Activated CD4-positive, alpha-beta memory T cell treated with anti-CD3 and anti-CD28 coated beads, Interleukin-2, amount 10 ng/mL, durations not matched to agents 7 days and 5 days (primary cell): Measurements from ENCODE around the gene APOBEC3H. TPM values are rescaled to one million over a fixed set of nuclear protein-coding genes. Genes with fewer than 3 reads are reported as not detected.

Source experiments
- CTCF ChIA-PET: fragments of 350-600 bp; sonication (Branson Sonifier 250); formaldehyde crosslinking; loops from one replicate; lab custom pipeline; 2021; ENCODE audit warnings: antibody characterized with exemption, inconsistent platforms; lab: Charles Lee
- POLR2A ChIA-PET: fragments of 350-600 bp; sonication (Branson Sonifier 250); formaldehyde crosslinking; loops from one replicate; lab custom pipeline; 2021; ENCODE audit warnings: antibody characterized with exemption; lab: Charles Lee
- DNase-seq: peaks from one replicate; pipeline ENCODE4 v3.0.0-alpha.2; 2020
- H3K27ac Mint-ChIP-seq: one replicate; pipeline ENCODE4 v1.8.0; 2021; ENCODE audit warnings: mild to moderate bottlenecking, mixed read lengths
- H3K27me3 Mint-ChIP-seq: one replicate; pipeline ENCODE4 v1.8.0; 2021; ENCODE audit warnings: mixed read lengths
- H3K36me3 Mint-ChIP-seq: one replicate; pipeline ENCODE4 v1.8.0; 2021; ENCODE audit warnings: low read depth, mixed read lengths
- H3K4me1 Mint-ChIP-seq: one replicate; pipeline ENCODE4 v1.8.0; 2021; ENCODE audit warnings: mixed read lengths
- H3K4me3 Mint-ChIP-seq: one replicate; pipeline ENCODE4 v1.8.0; 2021; ENCODE audit warnings: mild to moderate bottlenecking, mixed read lengths
- H3K9me3 Mint-ChIP-seq: one replicate; pipeline ENCODE4 v1.8.0; 2021; ENCODE audit warnings: mixed read lengths
- total RNA-seq, 2 experiments: library from RNA; stranded (reverse); gene quantifications; one replicate each; pipeline ENCODE4 v1.2.3, GENCODE V29; 2021

APOBEC3H gene
- total RNA-seq, 2 experiments from 2014 or later = 126 to 128 TPM

DNA sequence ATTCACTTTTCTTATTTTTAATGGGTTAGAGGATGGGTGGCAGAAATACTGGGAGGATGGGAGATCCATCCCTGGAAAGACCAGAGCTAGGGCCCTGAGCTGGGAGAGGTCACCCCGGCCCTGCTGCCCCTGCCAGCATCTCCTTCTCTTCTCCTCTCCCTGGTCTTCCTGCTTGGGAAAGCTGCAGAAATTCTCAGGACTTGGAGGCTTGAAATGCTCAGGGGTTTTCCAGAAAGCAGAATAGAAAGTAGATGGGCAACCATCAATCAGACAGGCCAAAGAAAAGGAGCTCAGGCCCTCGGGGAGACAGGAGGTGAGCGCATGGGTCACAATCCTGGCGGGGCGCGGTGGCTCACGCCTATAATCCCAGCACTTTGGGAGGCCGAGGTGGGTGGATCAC is 1.5 kb downstream of the APOBEC3H start:
- Mint-ChIP-seq H3K4me3 (peak overlapping the region; percentile 94), H3K27ac (peak overlapping the region; percentile 97), H3K36me3 (peaks cover 40% of the 10 kb centered on the region), H3K27me3 (no peaks in the 10 kb centered on the region), H3K9me3 (no peaks in the 10 kb centered on the region), H3K4me1 (peaks cover 81% of the 10 kb centered on the region)
- ChIA-PET CTCF (interaction anchor here (1.0 to 2.9 kb wide), 5 partner anchors 11 to 228 kb away, joined by 3 to 12 read pairs (median 4); partner anchors contain the start of gene APOBEC3G), POLR2A (interaction anchor here (0.6 to 4.7 kb wide), 12 partner anchors 9 to 392 kb away, joined by 3 to 48 read pairs (median 4); partner anchors contain the start of genes APOBEC3C, CBX6 and GTPBP1)
- DNase-seq = no peak

DNA sequence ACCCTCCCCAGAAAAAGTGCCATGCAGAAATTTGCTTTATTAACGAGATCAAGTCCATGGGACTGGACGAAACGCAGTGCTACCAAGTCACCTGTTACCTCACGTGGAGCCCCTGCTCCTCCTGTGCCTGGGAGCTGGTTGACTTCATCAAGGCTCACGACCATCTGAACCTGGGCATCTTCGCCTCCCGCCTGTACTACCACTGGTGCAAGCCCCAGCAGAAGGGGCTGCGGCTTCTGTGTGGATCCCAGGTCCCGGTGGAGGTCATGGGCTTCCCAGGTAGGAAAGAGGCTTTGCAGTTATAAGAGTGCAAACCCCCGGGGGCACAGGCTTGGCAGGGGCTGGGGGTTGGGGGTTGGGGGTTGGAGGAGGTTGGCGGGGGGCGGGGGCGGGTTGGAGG is 4.2 kb downstream of the APOBEC3H start:
- POLR2A ChIA-PET = interaction anchor here (4.7 kb wide), 1 partner anchor 12 kb away, joined by 48 read pairs; no protein-coding TSS in a partner anchor

DNA sequence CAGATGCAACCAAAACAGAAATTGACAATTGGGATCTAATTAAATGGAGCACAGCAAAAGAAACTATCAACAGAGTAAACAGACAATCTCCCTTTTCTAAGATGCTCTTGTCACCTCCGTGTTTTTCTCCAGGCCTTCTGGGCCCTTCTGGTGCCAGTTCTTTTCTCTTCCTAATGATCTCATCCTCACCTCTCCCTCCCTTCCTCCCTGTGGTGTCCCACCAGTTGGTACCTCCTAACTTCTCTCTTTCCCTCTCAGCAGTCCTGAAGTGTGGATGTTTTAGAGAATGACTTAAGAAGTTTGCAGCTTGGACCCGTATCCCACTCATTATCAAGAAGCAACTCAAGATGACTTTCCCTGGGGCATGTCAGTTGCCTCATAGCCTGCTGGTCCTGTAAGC is 6.4 kb downstream of the APOBEC3H start:
- DNase-seq = no peak
- Mint-ChIP-seq H3K27ac (no peak overlapping the region), H3K27me3 (no peaks in the 10 kb centered on the region), H3K4me1 (peaks cover 33% of the 10 kb centered on the region), H3K4me3 (no peak overlapping the region), H3K9me3 (no peaks in the 10 kb centered on the region), H3K36me3 (peaks cover 32% of the 10 kb centered on the region)
- ChIA-PET CTCF (no interaction called here), POLR2A (no interaction called here)

More for the DNA sequence above, 4.2 kb downstream of the APOBEC3H start:
- H3K4me1 Mint-ChIP-seq = peaks cover 54% of the 10 kb centered on the region
- H3K9me3 Mint-ChIP-seq = no peaks in the 10 kb centered on the region
- no peak overlapping the region for H3K27ac Mint-ChIP-seq
- CTCF ChIA-PET = no interaction called here
- H3K36me3 Mint-ChIP-seq = peaks cover 41% of the 10 kb centered on the region
- no peaks in the 10 kb centered on the region for H3K27me3 Mint-ChIP-seq
- no peak for DNase-seq
- no peak overlapping the region for H3K4me3 Mint-ChIP-seq

DNA sequence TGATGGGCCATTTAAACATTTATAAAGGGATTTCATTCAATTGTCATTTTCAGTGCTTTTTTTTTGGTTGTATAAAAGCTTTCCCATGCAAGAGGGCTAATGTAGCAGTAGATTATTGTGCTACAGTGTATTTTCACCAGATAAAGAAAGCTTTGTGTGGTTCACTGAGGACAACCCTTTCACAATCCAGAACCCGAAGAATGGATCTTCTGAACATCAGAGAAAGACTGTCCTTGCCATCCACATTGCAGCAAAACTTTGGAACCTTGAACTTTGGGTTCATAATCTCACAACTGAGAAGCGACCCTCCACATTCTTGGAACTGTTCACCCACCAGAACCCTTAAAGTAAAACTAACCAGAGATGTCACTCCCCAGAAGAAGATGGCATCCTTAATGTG is 9.3 kb downstream of the APOBEC3H start:
- Mint-ChIP-seq H3K9me3 (no peaks in the 10 kb centered on the region), H3K36me3 (peaks cover 13% of the 10 kb centered on the region), H3K27ac (no peak overlapping the region), H3K27me3 (no peaks in the 10 kb centered on the region), H3K4me1 (peaks cover 11% of the 10 kb centered on the region), H3K4me3 (no peak overlapping the region)
- ChIA-PET CTCF (interaction anchor here (0.7 kb wide), 1 partner anchor 8 kb away, joined by 3 read pairs; no protein-coding TSS in a partner anchor), POLR2A (interaction anchor here (1.2 kb wide), 1 partner anchor 9 kb away, joined by 4 read pairs; the partner anchor contains the start of gene APOBEC3H)
- no peak for DNase-seq

DNA sequence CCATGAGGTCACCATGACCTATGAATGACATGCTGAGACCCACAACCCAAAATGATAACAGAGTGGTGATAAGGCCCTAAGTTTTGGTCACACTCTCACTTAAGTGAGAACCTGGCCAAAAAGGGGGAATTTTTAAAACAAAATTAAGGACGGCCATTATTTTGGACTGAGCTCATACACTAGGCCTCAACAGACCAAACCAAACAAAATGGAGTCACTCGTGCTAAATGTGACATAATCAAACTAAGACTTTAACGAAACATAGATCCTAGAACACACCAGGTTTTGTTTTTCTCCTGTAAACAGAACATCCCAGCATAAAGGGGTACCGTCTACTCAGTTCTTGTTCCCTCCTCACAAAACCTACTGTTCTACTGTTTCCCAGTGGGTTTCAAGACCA is 11.4 kb downstream of the APOBEC3H start:
- POLR2A ChIA-PET = interaction anchor here (0.6 kb wide), 1 partner anchor 124 kb away, joined by 5 read pairs; no protein-coding TSS in a partner anchor
- Mint-ChIP-seq H3K9me3 (no peaks in the 10 kb centered on the region), H3K27me3 (no peaks in the 10 kb centered on the region), H3K4me1 (peaks cover 5% of the 10 kb centered on the region), H3K27ac (no peak overlapping the region), H3K4me3 (no peak overlapping the region), H3K36me3 (peaks cover 2% of the 10 kb centered on the region)
- DNase-seq = no peak
- CTCF ChIA-PET = interaction anchor here (0.6 kb wide), 1 partner anchor 9 kb away, joined by 5 read pairs; no protein-coding TSS in a partner anchor

DNA sequence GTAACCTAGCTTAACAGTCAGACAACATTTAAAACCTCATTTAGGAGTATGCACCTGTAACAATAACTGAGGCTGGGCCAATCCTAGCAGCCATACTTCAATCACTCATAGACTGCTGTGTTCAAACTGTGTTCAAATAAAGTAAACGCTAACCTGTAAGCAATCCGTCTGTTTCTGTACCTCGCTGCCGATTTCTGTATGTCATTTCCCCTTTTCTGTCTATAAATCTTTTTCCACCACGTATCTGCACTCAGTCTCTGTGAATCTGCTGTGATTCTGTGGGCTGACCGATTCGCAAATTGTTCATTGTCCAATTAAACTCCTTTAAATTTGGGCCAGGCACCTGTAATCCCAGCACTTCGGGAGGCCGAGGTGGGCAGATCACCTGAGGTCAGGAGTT is 12.3 kb downstream of the APOBEC3H start:
- H3K4me1 Mint-ChIP-seq = peaks cover 10% of the 10 kb centered on the region

DNA sequence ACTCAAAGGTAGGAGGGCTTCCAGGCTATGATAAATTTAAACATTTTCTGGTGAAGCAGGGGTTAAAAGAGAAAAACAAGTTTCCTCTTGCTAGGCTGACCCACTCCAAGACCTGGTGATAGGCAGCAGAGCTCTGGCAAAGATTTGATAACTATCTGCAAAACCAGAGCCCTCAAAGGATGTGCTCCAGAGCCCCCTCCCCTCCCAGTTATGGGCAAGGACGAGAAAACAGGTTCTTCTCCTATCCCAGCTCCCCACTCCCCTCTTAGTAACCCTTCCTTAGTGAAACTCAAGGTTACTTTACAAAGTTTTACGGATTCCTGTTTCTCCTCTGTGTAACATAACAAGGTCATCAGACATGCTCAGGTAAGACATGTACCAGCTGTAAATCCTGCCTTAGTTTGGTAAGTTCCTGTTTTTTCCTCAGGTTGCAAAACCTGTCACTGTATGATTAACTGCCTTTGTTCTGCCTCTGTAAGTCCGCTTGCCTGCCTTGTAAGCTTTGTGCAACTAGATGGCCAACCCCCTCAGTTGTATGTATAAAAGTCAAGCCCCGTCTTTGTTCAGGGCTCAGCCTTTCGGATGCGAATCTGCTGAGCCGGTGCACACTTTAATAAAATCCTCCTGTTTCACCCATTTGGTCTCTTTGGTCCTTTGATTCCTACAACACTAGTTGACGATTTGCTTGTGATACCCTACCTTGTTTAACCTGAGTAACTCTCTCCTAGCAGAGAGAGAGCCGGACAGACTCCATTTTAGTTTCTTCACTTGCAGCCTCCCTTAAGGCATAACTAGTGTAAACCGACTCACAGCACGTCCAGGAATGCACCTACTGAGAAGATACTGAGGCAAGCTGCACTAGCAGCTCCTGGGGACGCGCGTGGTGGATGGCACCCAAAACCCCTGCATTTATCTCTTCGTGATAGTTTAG is 13.9 kb downstream of the APOBEC3H start:
- H3K4me1 Mint-ChIP-seq = peaks cover 20% of the 10 kb centered on the region
- no peak overlapping the region for H3K27ac Mint-ChIP-seq
- no peak overlapping the region for H3K4me3 Mint-ChIP-seq
- no peaks in the 10 kb centered on the region for H3K27me3 Mint-ChIP-seq
- POLR2A ChIA-PET = interaction anchor here (1.3 kb wide), 1 partner anchor 16 kb away, joined by 4 read pairs; no protein-coding TSS in a partner anchor
- no peak for DNase-seq
- CTCF ChIA-PET = no interaction called here
- H3K36me3 Mint-ChIP-seq = no peaks in the 10 kb centered on the region
- no peaks in the 10 kb centered on the region for H3K9me3 Mint-ChIP-seq

More for the DNA sequence above, 12.3 kb downstream of the APOBEC3H start:
- Mint-ChIP-seq H3K27me3 (no peaks in the 10 kb centered on the region), H3K36me3 (no peaks in the 10 kb centered on the region), H3K4me3 (no peak overlapping the region), H3K27ac (no peak overlapping the region), H3K9me3 (no peaks in the 10 kb centered on the region)
- no peak for DNase-seq
- POLR2A ChIA-PET = interaction anchor here (0.6 kb wide), 1 partner anchor 123 kb away, joined by 5 read pairs; no protein-coding TSS in a partner anchor
- CTCF ChIA-PET = interaction anchor here (1.4 kb wide), 1 partner anchor 11 kb away, joined by 4 read pairs; no protein-coding TSS in a partner anchor

DNA sequence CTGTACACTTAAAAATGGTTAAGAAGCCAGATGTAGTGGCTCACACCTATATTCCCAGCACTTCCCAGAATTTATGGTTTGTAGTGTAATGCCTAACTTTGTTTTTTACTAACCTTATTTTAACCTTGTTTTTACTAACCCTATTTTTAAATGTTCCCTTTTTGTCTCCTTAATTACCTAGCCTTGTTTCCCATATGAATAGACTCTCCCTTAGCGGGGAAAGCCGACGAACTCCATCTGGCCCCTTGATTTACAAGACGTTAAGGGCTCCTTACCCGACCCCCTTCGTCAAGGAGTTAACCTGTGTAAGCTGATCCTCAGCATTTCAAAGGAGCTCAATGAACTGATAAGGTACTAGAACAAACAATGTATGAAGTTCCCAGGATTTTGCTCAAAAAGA is 17.1 kb downstream of the APOBEC3H start:
- peaks cover 49% of the 10 kb centered on the region for H3K4me1 Mint-ChIP-seq

DNA sequence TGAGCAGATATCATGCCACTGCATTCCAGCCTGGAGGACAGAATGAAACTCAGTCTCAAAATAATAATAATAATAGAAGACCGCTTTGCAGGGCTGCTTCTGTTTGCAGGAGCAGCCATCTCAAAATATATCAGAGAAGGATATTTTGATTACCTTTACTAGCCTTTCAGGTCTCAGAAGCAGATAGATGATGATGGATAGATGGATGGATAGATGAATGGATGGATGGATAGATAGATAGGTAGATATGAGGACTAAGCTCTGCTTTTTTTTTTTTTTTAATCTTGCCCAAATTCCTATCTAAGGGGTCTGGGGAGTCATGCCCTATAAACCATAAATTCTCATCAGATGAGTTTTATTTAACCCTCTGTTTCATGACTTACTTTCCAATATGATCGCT is 18.5 kb downstream of the APOBEC3H start:
- H3K4me1 Mint-ChIP-seq = peaks cover 51% of the 10 kb centered on the region
- H3K4me3 Mint-ChIP-seq = no peak overlapping the region
- no peak for DNase-seq
- H3K36me3 Mint-ChIP-seq = no peaks in the 10 kb centered on the region
- POLR2A ChIA-PET = interaction anchor here (0.9 to 2.0 kb wide), 4 partner anchors 10 to 26 kb away, joined by 3 to 6 read pairs (median 3); no protein-coding TSS in a partner anchor
- H3K27me3 Mint-ChIP-seq = no peaks in the 10 kb centered on the region
- no peaks in the 10 kb centered on the region for H3K9me3 Mint-ChIP-seq
- CTCF ChIA-PET = interaction anchor here (0.7 to 2.1 kb wide), 2 partner anchors 112 to 245 kb away, joined by 3 to 4 read pairs; no protein-coding TSS in a partner anchor
- peak overlapping the region; percentile 68 for H3K27ac Mint-ChIP-seq

More for the DNA sequence above, 17.1 kb downstream of the APOBEC3H start:
- no peak for DNase-seq
- no peak overlapping the region for H3K27ac Mint-ChIP-seq
- no peaks in the 10 kb centered on the region for H3K36me3 Mint-ChIP-seq
- H3K27me3 Mint-ChIP-seq = no peaks in the 10 kb centered on the region
- ChIA-PET CTCF (interaction anchor here (0.6 to 2.1 kb wide), 3 partner anchors 8 to 111 kb away, joined by 3 to 4 read pairs (median 3); no protein-coding TSS in a partner anchor), POLR2A (interaction anchor here (2.0 kb wide), 1 partner anchor 19 kb away, joined by 6 read pairs; no protein-coding TSS in a partner anchor)
- H3K4me3 Mint-ChIP-seq = no peak overlapping the region
- no peaks in the 10 kb centered on the region for H3K9me3 Mint-ChIP-seq

DNA sequence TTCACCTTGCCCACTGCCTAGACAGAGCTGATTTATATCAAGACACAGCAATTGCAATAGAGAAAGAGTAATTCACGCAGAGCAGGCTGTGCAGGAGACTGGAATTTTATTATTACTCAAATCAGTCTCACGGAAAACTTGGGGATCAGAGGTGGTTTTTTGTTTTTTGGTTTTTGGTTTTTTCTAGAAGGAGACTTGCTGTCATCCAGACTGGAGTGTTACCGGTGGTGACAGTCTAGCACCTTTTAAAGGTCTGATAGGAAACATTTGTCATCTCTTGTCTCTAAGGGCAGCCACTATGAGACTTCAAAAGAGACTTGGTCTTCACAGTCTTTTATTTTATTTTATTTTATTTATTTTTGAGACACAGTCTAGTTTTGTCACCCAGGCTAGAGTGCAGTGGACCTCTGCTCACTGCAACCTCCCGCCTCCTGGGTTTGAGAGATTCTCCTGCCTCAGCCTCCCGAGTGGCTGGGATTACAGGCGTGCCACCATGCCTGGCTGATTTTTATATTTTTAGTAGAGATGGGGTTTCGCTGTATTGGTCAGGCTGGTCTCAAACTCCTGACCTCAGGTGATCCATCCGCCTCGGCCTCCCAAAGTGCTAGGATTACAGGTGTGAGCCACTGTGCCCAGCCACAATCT is 19.1 kb downstream of the APOBEC3H start:
- POLR2A ChIA-PET = interaction anchor here (0.9 to 2.0 kb wide), 4 partner anchors 9 to 26 kb away, joined by 3 to 6 read pairs (median 3); no protein-coding TSS in a partner anchor
- Mint-ChIP-seq H3K4me3 (no peak overlapping the region), H3K4me1 (peaks cover 50% of the 10 kb centered on the region), H3K27ac (peak overlapping the region; percentile 82), H3K27me3 (no peaks in the 10 kb centered on the region), H3K9me3 (no peaks in the 10 kb centered on the region), H3K36me3 (no peaks in the 10 kb centered on the region)
- CTCF ChIA-PET = interaction anchor here (0.7 to 2.1 kb wide), 2 partner anchors 113 to 246 kb away, joined by 3 to 4 read pairs; no protein-coding TSS in a partner anchor
- DNase-seq = no peak

DNA sequence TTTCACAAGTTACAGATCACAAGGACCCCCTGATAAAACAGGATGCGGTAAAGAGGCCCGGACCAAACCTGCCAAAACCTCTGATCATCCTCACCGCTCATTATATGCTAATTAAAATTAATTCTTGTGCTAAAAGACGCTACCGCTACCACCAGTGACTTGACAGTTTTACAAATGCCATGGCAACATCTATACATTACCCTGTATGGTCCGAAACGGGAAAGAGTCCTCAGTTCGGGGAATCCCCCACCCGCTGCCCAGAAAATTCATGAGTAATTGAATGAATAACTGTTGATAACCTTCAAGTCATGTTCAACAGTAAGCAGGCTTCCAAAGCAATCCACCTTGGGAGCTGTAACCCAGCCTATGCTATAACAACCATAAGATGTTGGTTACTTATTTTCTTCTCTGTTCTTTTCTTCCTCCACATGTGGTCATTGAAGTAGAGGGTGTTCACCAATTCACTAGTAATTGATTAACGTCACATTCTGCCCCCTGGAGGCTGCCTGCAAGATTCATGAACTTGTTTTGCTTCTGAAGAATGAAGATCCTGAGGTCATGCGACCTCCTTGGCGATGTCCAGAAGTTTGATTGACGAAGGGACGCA is 20.6 kb downstream of the APOBEC3H start:
- Mint-ChIP-seq H3K9me3 (no peaks in the 10 kb centered on the region), H3K4me3 (peak overlapping the region; percentile 49), H3K27ac (peak overlapping the region; percentile 82), H3K27me3 (no peaks in the 10 kb centered on the region), H3K36me3 (no peaks in the 10 kb centered on the region), H3K4me1 (peaks cover 60% of the 10 kb centered on the region)
- ChIA-PET POLR2A (interaction anchor here (0.5 to 2.0 kb wide), 12 partner anchors 13 to 201 kb away, joined by 3 to 7 read pairs (median 4); no protein-coding TSS in a partner anchor), CTCF (interaction anchor here (0.7 to 4.0 kb wide), 10 partner anchors 9 to 248 kb away, joined by 3 to 19 read pairs (median 6); partner anchors contain the start of genes APOBEC3D, APOBEC3H and CBX6)
- peak; percentile 83 for DNase-seq
